GM11168 (cell line): ENCODE data around the gene ASAP2.

Source experiments
- in situ Hi-C: fragments of 300-500 bp; cut with MboI; formaldehyde crosslinking; loops from one replicate; pipeline ENCODE4 v1.12.0; 2022; ENCODE audit warnings: low sequenced_read_pairs; ENCODE audit not compliant: unreplicated experiment

The ASAP2 gene

GRCh38 chr2:9335322-9335832 lies 128.8 kb downstream of the ASAP2 start:
- in situ Hi-C loops = no loop called here

- in situ Hi-C loops = no loop called here
Observed at GRCh38 chr2:9336241-9336575, 129.6 kb downstream of the ASAP2 start.

- in situ Hi-C loops = no loop called here
Observed at GRCh38 chr2:9336576-9337314, 130.1 kb downstream of the ASAP2 start.

GRCh38 chr2:9337901-9338300 lies 131.3 kb downstream of the ASAP2 start:
- in situ Hi-C loops = no loop called here

- in situ Hi-C loops = no loop called here
Observed at GRCh38 chr2:9341337-9341887, 134.8 kb downstream of the ASAP2 start.

- in situ Hi-C loops = no loop called here
Observed at GRCh38 chr2:9342659-9343058, 136.0 kb downstream of the ASAP2 start.

- in situ Hi-C loops = no loop called here
Observed at GRCh38 chr2:9343524-9343923, 136.9 kb downstream of the ASAP2 start.

GRCh38 chr2:9344434-9344833 lies 137.8 kb downstream of the ASAP2 start:
- in situ Hi-C loops = no loop called here

- in situ Hi-C loops = no loop called here
Observed at GRCh38 chr2:9345343-9345742, 138.7 kb downstream of the ASAP2 start.

- in situ Hi-C loops = no loop called here
Observed at GRCh38 chr2:9345997-9346396, 139.4 kb downstream of the ASAP2 start.

- in situ Hi-C loops = no loop called here
Observed at GRCh38 chr2:9346885-9347284, 140.3 kb downstream of the ASAP2 start.

GRCh38 chr2:9347411-9347881 lies 140.8 kb downstream of the ASAP2 start:
- in situ Hi-C loops = no loop called here

- in situ Hi-C loops = no loop called here
Observed at GRCh38 chr2:9354318-9354717, 147.7 kb downstream of the ASAP2 start.

GRCh38 chr2:9355270-9355669 lies 148.7 kb downstream of the ASAP2 start:
- in situ Hi-C loops = no loop called here

- in situ Hi-C loops = no loop called here
Observed at GRCh38 chr2:9355716-9356115, 149.1 kb downstream of the ASAP2 start.

- in situ Hi-C loops = no loop called here
Observed at GRCh38 chr2:9356261-9356660, 149.6 kb downstream of the ASAP2 start.

- in situ Hi-C loops = no loop called here
Observed at GRCh38 chr2:9358846-9359245, 152.2 kb downstream of the ASAP2 start.

- in situ Hi-C loops = no loop called here
Observed at GRCh38 chr2:9359463-9359862, 152.9 kb downstream of the ASAP2 start.

GRCh38 chr2:9360110-9360509 lies 153.5 kb downstream of the ASAP2 start:
- in situ Hi-C loops = no loop called here

GRCh38 chr2:9360701-9361100 lies 154.1 kb downstream of the ASAP2 start:
- in situ Hi-C loops = no loop called here

GRCh38 chr2:9364373-9364772 lies 157.8 kb downstream of the ASAP2 start:
- in situ Hi-C loops = no loop called here
